Panc1 (cell line): ENCODE data around the gene UBAP1.

Experiments
- CTCF ChIP-seq: fragments of 450-650 bp; IDR thresholded peaks from 2 replicates; pipeline ENCODE4 v1.5.1; 2017; ENCODE audit warnings: mild to moderate bottlenecking
- SIN3A ChIP-seq: IDR thresholded peaks from 2 replicates; pipeline ENCODE4 v1.6.1; 2012; ENCODE audit warnings: low read depth, mild to moderate bottlenecking, low read length, moderate library complexity, borderline replicate concordance; ENCODE audit not compliant: insufficient read depth

GRCh38 chr9:34232201-34232600, 53.4 kb downstream of the UBAP1 start:
- TF ChIP-seq CTCF, result no peak
- no peak for TF ChIP-seq SIN3A
